Endothelial cell (in vitro differentiated cells): Measurements from ENCODE around the gene NFKBIE. TPM values are rescaled to one million over a fixed set of nuclear protein-coding genes. Genes with fewer than 3 reads are reported as not detected.
A peak's percentile ranks its signal among the peaks of the same experiment; 100 is the strongest.

Experiments
- DNase-seq: peaks from one replicate; pipeline ENCODE4 v3.0.0; 2021; ENCODE audit warnings: low spot score
- H3K27ac Mint-ChIP-seq: one replicate; pipeline ENCODE4 v1.8.0; 2021; ENCODE audit warnings: mixed read lengths, inconsistent platforms; ENCODE audit not compliant: unreplicated experiment
- H3K27me3 Mint-ChIP-seq: one replicate; pipeline ENCODE4 v1.8.0; 2021; ENCODE audit warnings: mild to moderate bottlenecking, moderate library complexity, mixed read lengths, inconsistent platforms; ENCODE audit not compliant: unreplicated experiment
- H3K36me3 Mint-ChIP-seq: one replicate; pipeline ENCODE4 v1.8.0; 2021; ENCODE audit warnings: mild to moderate bottlenecking, low read depth, mixed read lengths, inconsistent platforms; ENCODE audit not compliant: unreplicated experiment
- H3K4me1 Mint-ChIP-seq: one replicate; pipeline ENCODE4 v1.8.0; 2021; ENCODE audit warnings: mild to moderate bottlenecking, mixed read lengths, inconsistent platforms; ENCODE audit not compliant: unreplicated experiment
- H3K4me3 Mint-ChIP-seq: one replicate; pipeline ENCODE4 v1.8.0; 2021; ENCODE audit warnings: mild to moderate bottlenecking, mixed read lengths, inconsistent platforms; ENCODE audit not compliant: unreplicated experiment
- H3K9me3 Mint-ChIP-seq: one replicate; pipeline ENCODE4 v1.8.0; 2021; ENCODE audit warnings: mixed read lengths, inconsistent platforms; ENCODE audit not compliant: unreplicated experiment
- CTCF ChIP-seq: fragments of 200-600 bp; sonication (generic); IDR thresholded peaks from one replicate; pipeline ENCODE4 v1.5.0; 2021; ENCODE audit warnings: antibody characterized with exemption; ENCODE audit not compliant: unreplicated experiment
- total RNA-seq: library from RNA; stranded (reverse); fragmentation: NEBNext Ultra II Directional; extraction: Animal tissue kit (Norgen Biotek cat#: 25700); gene quantifications from one replicate; pipeline ENCODE4 v1.2.1, GENCODE V29; 2021; ENCODE audit not compliant: unreplicated experiment

NFKBIE gene
- total RNA-seq, 1 donor from 2014 or later = 16.7 TPM

- DNase-seq = no peak
- Mint-ChIP-seq H3K36me3 (peaks cover 32% of the 10 kb centered on the region), H3K4me3 (peak overlapping the region; percentile 88), H3K4me1 (peaks cover 35% of the 10 kb centered on the region), H3K27ac (peak overlapping the region; percentile 40), H3K9me3 (no peaks in the 10 kb centered on the region), H3K27me3 (peaks cover 12% of the 10 kb centered on the region)
- no peak for TF ChIP-seq CTCF
These were observed 19.9 kb downstream of the NFKBIE start for GRCh38 chr6:44245391-44245911.

GRCh38 chr6:44243345-44243744 is 22.0 kb downstream of the NFKBIE start:
- Mint-ChIP-seq H3K4me1 (peaks cover 18% of the 10 kb centered on the region), H3K9me3 (no peaks in the 10 kb centered on the region), H3K36me3 (peaks cover 14% of the 10 kb centered on the region), H3K4me3 (no peak overlapping the region), H3K27me3 (peaks cover 13% of the 10 kb centered on the region), H3K27ac (no peak overlapping the region)
- no peak for TF ChIP-seq CTCF
- DNase-seq = no peak

GRCh38 chr6:44238687-44239350 is 26.5 kb downstream of the NFKBIE start:
- Mint-ChIP-seq H3K9me3 (no peaks in the 10 kb centered on the region), H3K4me3 (peak overlapping the region; percentile 8), H3K27ac (no peak overlapping the region), H3K4me1 (peaks cover 28% of the 10 kb centered on the region), H3K27me3 (peaks cover 7% of the 10 kb centered on the region), H3K36me3 (peaks cover 12% of the 10 kb centered on the region)
- no peak for DNase-seq
- no peak for TF ChIP-seq CTCF

GRCh38 chr6:44237813-44238433 is 27.4 kb downstream of the NFKBIE start:
- H3K4me1 Mint-ChIP-seq = peaks cover 37% of the 10 kb centered on the region
- peak; percentile 89 for DNase-seq

More at GRCh38 chr6:44237813-44238433, 27.4 kb downstream of the NFKBIE start:
- Mint-ChIP-seq H3K9me3 (no peaks in the 10 kb centered on the region), H3K4me3 (peak overlapping the region; percentile 83), H3K36me3 (peaks cover 19% of the 10 kb centered on the region), H3K27ac (peak overlapping the region; percentile 72), H3K27me3 (peaks cover 13% of the 10 kb centered on the region)
- peak; percentile 99 for TF ChIP-seq CTCF
